Measurements from ENCODE around the gene CCDC85C. TPM values are rescaled to one million over a fixed set of nuclear protein-coding genes. Genes with fewer than 3 reads are reported as not detected.

CCDC85C gene
- total RNA-seq, 1 donor from 2014 or later = 82.2 TPM

GRCh38 chr14:99574099-99574880 lies 29.7 kb downstream of the CCDC85C start:
- TF ChIP-seq CTCF (IDR thresholded peaks at IDR 0.05; ENCODE audit: unreplicated experiment) = no peak
- peak overlapping the region; percentile 52 for H3K4me3 Mint-ChIP-seq
- H3K27me3 Mint-ChIP-seq (ENCODE audit: low read depth) = no peaks in the 10 kb centered on the region
- DNase-seq (ENCODE audit: low spot score in 2 of 2, unreplicated experiment in 2 of 2) = peak; percentile 78 to 86
- peak overlapping the region; percentile 100 for H3K27ac Mint-ChIP-seq
- peaks cover 98% of the 10 kb centered on the region for H3K4me1 Mint-ChIP-seq
- no peaks in the 10 kb centered on the region for H3K9me3 Mint-ChIP-seq
- H3K36me3 Mint-ChIP-seq = no peaks in the 10 kb centered on the region

- Mint-ChIP-seq H3K27me3 (ENCODE audit: low read depth) (no peaks in the 10 kb centered on the region), H3K4me1 (peaks cover 98% of the 10 kb centered on the region), H3K9me3 (no peaks in the 10 kb centered on the region), H3K4me3 (no peak overlapping the region), H3K27ac (peak overlapping the region; percentile 100), H3K36me3 (no peaks in the 10 kb centered on the region)
- DNase-seq (ENCODE audit: low spot score in 2 of 2, unreplicated experiment in 2 of 2) = no peak
- TF ChIP-seq CTCF (IDR thresholded peaks at IDR 0.05; ENCODE audit: unreplicated experiment) = no peak
Measured at GRCh38 chr14:99573436-99574098, 30.4 kb downstream of the CCDC85C start.

GRCh38 chr14:99573000-99573330 lies 31.0 kb downstream of the CCDC85C start:
- H3K27ac Mint-ChIP-seq = peak overlapping the region; percentile 100
- H3K27me3 Mint-ChIP-seq (ENCODE audit: low read depth) = no peaks in the 10 kb centered on the region
- H3K9me3 Mint-ChIP-seq = no peaks in the 10 kb centered on the region
- H3K4me3 Mint-ChIP-seq = peak overlapping the region; percentile 36
- no peak for TF ChIP-seq CTCF (IDR thresholded peaks at IDR 0.05; ENCODE audit: unreplicated experiment)
- H3K4me1 Mint-ChIP-seq = peaks cover 97% of the 10 kb centered on the region
- no peak for DNase-seq (ENCODE audit: low spot score in 2 of 2, unreplicated experiment in 2 of 2)
- no peaks in the 10 kb centered on the region for H3K36me3 Mint-ChIP-seq

GRCh38 chr14:99572173-99572999 lies 31.6 kb downstream of the CCDC85C start:
- no peak for DNase-seq (ENCODE audit: low spot score in 2 of 2, unreplicated experiment in 2 of 2)
- Mint-ChIP-seq H3K9me3 (no peaks in the 10 kb centered on the region), H3K27ac (peak overlapping the region; percentile 100), H3K4me3 (peak overlapping the region; percentile 36), H3K36me3 (no peaks in the 10 kb centered on the region), H3K4me1 (peaks cover 97% of the 10 kb centered on the region), H3K27me3 (ENCODE audit: low read depth) (no peaks in the 10 kb centered on the region)
- TF ChIP-seq CTCF (IDR thresholded peaks at IDR 0.05; ENCODE audit: unreplicated experiment) = no peak

- no peaks in the 10 kb centered on the region for H3K36me3 Mint-ChIP-seq
- peaks cover 98% of the 10 kb centered on the region for H3K4me1 Mint-ChIP-seq
- H3K27me3 Mint-ChIP-seq (ENCODE audit: low read depth) = no peaks in the 10 kb centered on the region
- peak in 1 of 2 experiments; percentile 64 for DNase-seq (ENCODE audit: low spot score in 2 of 2, unreplicated experiment in 2 of 2)
- H3K27ac Mint-ChIP-seq = peak overlapping the region; percentile 100
- no peaks in the 10 kb centered on the region for H3K9me3 Mint-ChIP-seq
- no peak for TF ChIP-seq CTCF (IDR thresholded peaks at IDR 0.05; ENCODE audit: unreplicated experiment)
- H3K4me3 Mint-ChIP-seq = peak overlapping the region; percentile 41
Measured at GRCh38 chr14:99571303-99571986, 32.6 kb downstream of the CCDC85C start.

Data from mesothelial cell of epicardium (in vitro differentiated cells).